ENCODE measurements around the gene BCCIP. TPM values are rescaled to one million over a fixed set of nuclear protein-coding genes. Genes with fewer than 3 reads are reported as not detected.

Gene BCCIP
- total RNA-seq, 1 donor from 2014 or later, result 40.0 TPM

- no peak for TF ChIP-seq CTCF (IDR thresholded peaks at IDR 0.05; ENCODE audit: insufficient read depth, low read length, poor library complexity, severe bottlenecking)
- H3K36me3 ChIP-seq (ENCODE audit: control insufficient read depth, insufficient read depth, low read length), result no peaks in the 10 kb centered on the region
- DNase-seq (ENCODE audit: low read depth), result no peak
Observed at GRCh38 chr10:125880719-125881118, 57.4 kb downstream of the BCCIP start.

GRCh38 chr10:125881192-125881591, 57.8 kb downstream of the BCCIP start, which contains the start of gene DHX32:
DHX32 (minus strand) TSS chr10:125881292; CDS start chr10:125880824, 468 bp downstream.
- H3K36me3 ChIP-seq (ENCODE audit: control insufficient read depth, insufficient read depth, low read length), result no peaks in the 10 kb centered on the region
- DNase-seq (ENCODE audit: low read depth), result no peak
- no peaks in the 10 kb centered on the region for H3K27me3 ChIP-seq (ENCODE audit: control insufficient read depth, insufficient read depth, low read length)
- no peak within 1 kb of the TSS for H3K4me3 ChIP-seq (ENCODE audit: low read depth, low read length)
- no peak for TF ChIP-seq CTCF (IDR thresholded peaks at IDR 0.05; ENCODE audit: insufficient read depth, low read length, poor library complexity, severe bottlenecking)

More at GRCh38 chr10:125880719-125881118, 57.4 kb downstream of the BCCIP start:
- Histone ChIP-seq H3K4me3 (ENCODE audit: low read depth, low read length) (no peak overlapping the region), H3K27me3 (ENCODE audit: control insufficient read depth, insufficient read depth, low read length) (no peaks in the 10 kb centered on the region)

GRCh38 chr10:125882596-125882995, 59.2 kb downstream of the BCCIP start:
- no peak for TF ChIP-seq CTCF (IDR thresholded peaks at IDR 0.05; ENCODE audit: insufficient read depth, low read length, poor library complexity, severe bottlenecking)
- H3K27me3 ChIP-seq (ENCODE audit: control insufficient read depth, insufficient read depth, low read length), result no peaks in the 10 kb centered on the region
- no peak overlapping the region for H3K4me3 ChIP-seq (ENCODE audit: low read depth, low read length)
- no peak for DNase-seq (ENCODE audit: low read depth)
- no peaks in the 10 kb centered on the region for H3K36me3 ChIP-seq (ENCODE audit: control insufficient read depth, insufficient read depth, low read length)

GRCh38 chr10:125883211-125883610, 59.9 kb downstream of the BCCIP start:
- TF ChIP-seq CTCF (IDR thresholded peaks at IDR 0.05; ENCODE audit: insufficient read depth, low read length, poor library complexity, severe bottlenecking), result no peak
- no peak for DNase-seq (ENCODE audit: low read depth)
- no peaks in the 10 kb centered on the region for H3K27me3 ChIP-seq (ENCODE audit: control insufficient read depth, insufficient read depth, low read length)
- no peaks in the 10 kb centered on the region for H3K36me3 ChIP-seq (ENCODE audit: control insufficient read depth, insufficient read depth, low read length)
- H3K4me3 ChIP-seq (ENCODE audit: low read depth, low read length), result no peak overlapping the region

Other genes with a start within 250 kb of the BCCIP start
- not detected in 2 replicates for gene TEX36, start 140.4 kb upstream of the BCCIP start, total RNA-seq
- gene EDRF1, start 103.8 kb upstream of the BCCIP start, total RNA-seq, result 11.8 and 15.2 TPM in 2 replicates
- gene MMP21, start 47.7 kb upstream of the BCCIP start, total RNA-seq, result 0.07 and 0.08 TPM in 2 replicates
- 70.5 and 82.5 TPM in 2 replicates for gene UROS, start 288 bp upstream of the BCCIP start, total RNA-seq
- gene DHX32, start 57.7 kb downstream of the BCCIP start, total RNA-seq, result 33.4 and 37.2 TPM in 2 replicates
- gene FANK1, start 73.0 kb downstream of the BCCIP start, total RNA-seq, result 5.3 and 7.5 TPM in 2 replicates

Data from kidney epithelial cell (primary cell).